HepG2 (cell line): ENCODE measurements around the gene SLCO2B1. TPM values are rescaled to one million over a fixed set of nuclear protein-coding genes. Genes with fewer than 3 reads are reported as not detected.

Experiments
- ATF6 ChIP-seq: sonication (generic); formaldehyde crosslinking; conservative IDR thresholded peaks from 2 replicates; pipeline ENCODE4 v1.4.0; 2020; ENCODE audit warnings: missing genetic modification reagents
- FOXO1 ChIP-seq: sonication (generic); formaldehyde crosslinking; IDR thresholded peaks from 2 replicates; pipeline ENCODE4 v1.4.0; 2020; ENCODE audit warnings: missing genetic modification reagents
- HMG20B ChIP-seq: conservative IDR thresholded peaks from 2 replicates; pipeline ENCODE4 v1.6.1; 2016; ENCODE audit warnings: missing genetic modification reagents, missing compliant biosample characterization
- MLXIP ChIP-seq: sonication (generic); formaldehyde crosslinking; IDR thresholded peaks from 2 replicates; pipeline ENCODE4 v1.9.0; 2021; ENCODE audit warnings: missing genetic modification reagents, borderline replicate concordance
- MYC ChIP-seq: sonication (generic); formaldehyde crosslinking; IDR thresholded peaks from 2 replicates; pipeline ENCODE4 v1.9.0; 2021; ENCODE audit warnings: missing genetic modification reagents, borderline replicate concordance
- PBX2 ChIP-seq: IDR thresholded peaks from 2 replicates; pipeline ENCODE4 v1.6.1; 2016; ENCODE audit warnings: control low read depth
- PRPF4 ChIP-seq: fragments of 200-400 bp; formaldehyde crosslinking; IDR thresholded peaks from 2 replicates; pipeline ENCODE4 v1.6.1; 2016; ENCODE audit warnings: low read length, low read depth; ENCODE audit not compliant: poor library complexity, severe bottlenecking
- RARA ChIP-seq: IDR thresholded peaks from 2 replicates; pipeline ENCODE4 v1.6.1; 2016; ENCODE audit warnings: missing genetic modification reagents, missing compliant biosample characterization
- RFXAP ChIP-seq: sonication (generic); formaldehyde crosslinking; IDR thresholded peaks from 2 replicates; pipeline ENCODE4 v1.4.0; 2020; ENCODE audit warnings: missing genetic modification reagents, borderline replicate concordance
- SCMH1 ChIP-seq: sonication (generic); formaldehyde crosslinking; IDR thresholded peaks from 2 replicates; pipeline ENCODE4 v1.9.0; 2021; ENCODE audit warnings: missing genetic modification reagents, mild to moderate bottlenecking, borderline replicate concordance
- SUZ12 ChIP-seq: fragments of 150-350 bp; IDR thresholded peaks from 2 replicates; pipeline ENCODE4 v1.6.1; 2014; ENCODE audit warnings: low read depth, low read length
- TAF15 ChIP-seq: fragments of 200-400 bp; formaldehyde crosslinking; IDR thresholded peaks from one replicate; pipeline ENCODE4 v1.6.1; 2018; ENCODE audit warnings: mild to moderate bottlenecking, low read depth, low read length; ENCODE audit not compliant: poor library complexity, severe bottlenecking
- ZNF18 ChIP-seq: sonication (generic); formaldehyde crosslinking; IDR thresholded peaks from 2 replicates; pipeline ENCODE4 v1.8.0; 2022; ENCODE audit warnings: mild to moderate bottlenecking, missing genetic modification reagents; ENCODE audit not compliant: insufficient replicate concordance
- ZNF451 ChIP-seq: sonication (generic); formaldehyde crosslinking; IDR thresholded peaks from 2 replicates; pipeline ENCODE4 v1.5.0; 2020; ENCODE audit warnings: mild to moderate bottlenecking, missing genetic modification reagents
- ZNF563 ChIP-seq: sonication (generic); formaldehyde crosslinking; IDR thresholded peaks from 2 replicates; pipeline ENCODE4 v1.8.0; 2022; ENCODE audit warnings: mild to moderate bottlenecking, moderate library complexity, missing genetic modification reagents
- polyA plus RNA-seq, 8 experiments: library from polyadenylated mRNA; depleted of rRNA in 3 of 8; stranded (reverse) in 7 of 8; unstranded in 1 of 8; fragments of >200 nt; fragmentation: Illumina TruSeq in 4 of 8; extraction: Trizol in 4 of 8; gene quantifications; 2 replicates each; pipeline versions ENCODE4 v1.2.1 to v1.2.3, GENCODE V29; 2011 to 2016; ENCODE audit warnings: low read depth in 4 of 8, missing spikeins in 1 of 8, mixed read lengths in 1 of 8; ENCODE audit not compliant: insufficient read depth in 1 of 8
- total RNA-seq, 5 experiments: library from RNA; depleted of rRNA; stranded (reverse); fragments of >200 nt; fragmentation: Illumina TruSeq; extraction: Trizol; gene quantifications; 2 replicates each; pipeline ENCODE4 v1.2.3, GENCODE V29; 2016; ENCODE audit warnings: low read depth in 1 of 5
- TF ChIP-seq, protein P1 (sequence below), 2 experiments: sonication (generic) in 1 of 2; formaldehyde crosslinking in 1 of 2; IDR thresholded peaks; 2 replicates each; pipeline versions ENCODE4 v1.5.1 to v1.6.1; 2011 to 2020; ENCODE audit warnings: borderline replicate concordance in 1 of 2, low read depth in 1 of 2, low read length in 1 of 2, mild to moderate bottlenecking in 1 of 2, missing genetic modification reagents in 1 of 2, moderate library complexity in 1 of 2
- TF ChIP-seq, protein P2 (sequence below): IDR thresholded peaks from 2 replicates; pipeline ENCODE4 v1.6.1; 2016; ENCODE audit warnings: low read depth, control low read depth

Gene SLCO2B1
- total and polyA plus RNA-seq, 2 of the 13 experiments (the other 11 are each of a cell fraction or from before 2014, with no cell fraction given): 15.3 to 19.8 TPM

DNA sequence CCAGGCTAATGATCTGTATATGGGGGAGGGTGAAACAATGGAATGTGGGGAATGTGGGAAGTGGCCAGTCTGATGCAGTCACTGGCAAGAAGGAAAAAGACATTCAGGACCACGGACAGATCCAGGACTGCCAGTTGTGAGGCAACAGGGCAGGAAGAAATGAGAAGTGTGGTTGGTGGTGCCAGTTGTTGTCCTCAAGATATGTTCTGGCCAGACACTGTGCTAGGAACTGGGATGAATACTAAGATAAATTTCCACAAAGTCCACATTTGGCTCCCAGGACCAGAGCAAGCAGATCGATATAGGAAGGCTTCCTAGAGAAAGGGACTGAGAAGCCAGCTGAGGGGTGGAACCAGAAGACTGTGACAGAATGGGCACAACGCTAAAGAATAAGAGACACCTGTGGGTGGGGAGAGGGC lies 82.9 kb downstream of the SLCO2B1 start (continued):
- 0 out of 2 replicates have a peak, but pooled peaks have one; percentile 57 for TF ChIP-seq HMG20B (CRISPR knock-in tag)
- TF ChIP-seq, protein P1, sequence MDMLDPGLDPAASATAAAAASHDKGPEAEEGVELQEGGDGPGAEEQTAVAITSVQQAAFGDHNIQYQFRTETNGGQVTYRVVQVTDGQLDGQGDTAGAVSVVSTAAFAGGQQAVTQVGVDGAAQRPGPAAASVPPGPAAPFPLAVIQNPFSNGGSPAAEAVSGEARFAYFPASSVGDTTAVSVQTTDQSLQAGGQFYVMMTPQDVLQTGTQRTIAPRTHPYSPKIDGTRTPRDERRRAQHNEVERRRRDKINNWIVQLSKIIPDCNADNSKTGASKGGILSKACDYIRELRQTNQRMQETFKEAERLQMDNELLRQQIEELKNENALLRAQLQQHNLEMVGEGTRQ (IDR thresholded peaks at IDR 0.05; ENCODE audit: low read depth, low read length): no peak
- TF ChIP-seq, protein P1 (CRISPR knock-in tag; IDR thresholded peaks at IDR 0.05; ENCODE audit: borderline replicate concordance): no peak
- TF ChIP-seq ATF6 (CRISPR knock-in tag): 0 out of 2 replicates have a peak, but pooled peaks have one; percentile 63
- no peak for TF ChIP-seq TAF15
- TF ChIP-seq RFXAP (CRISPR knock-in tag): no peak
- TF ChIP-seq, protein P2, sequence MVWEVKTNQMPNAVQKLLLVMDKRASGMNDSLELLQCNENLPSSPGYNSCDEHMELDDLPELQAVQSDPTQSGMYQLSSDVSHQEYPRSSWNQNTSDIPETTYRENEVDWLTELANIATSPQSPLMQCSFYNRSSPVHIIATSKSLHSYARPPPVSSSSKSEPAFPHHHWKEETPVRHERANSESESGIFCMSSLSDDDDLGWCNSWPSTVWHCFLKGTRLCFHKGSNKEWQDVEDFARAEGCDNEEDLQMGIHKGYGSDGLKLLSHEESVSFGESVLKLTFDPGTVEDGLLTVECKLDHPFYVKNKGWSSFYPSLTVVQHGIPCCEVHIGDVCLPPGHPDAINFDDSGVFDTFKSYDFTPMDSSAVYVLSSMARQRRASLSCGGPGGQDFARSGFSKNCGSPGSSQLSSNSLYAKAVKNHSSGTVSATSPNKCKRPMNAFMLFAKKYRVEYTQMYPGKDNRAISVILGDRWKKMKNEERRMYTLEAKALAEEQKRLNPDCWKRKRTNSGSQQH (CRISPR knock-in tag): no peak
- TF ChIP-seq SUZ12: no peak
- no peak for TF ChIP-seq PBX2 (CRISPR knock-in tag)
- TF ChIP-seq MYC (CRISPR knock-in tag): no peak
- TF ChIP-seq SCMH1 (CRISPR knock-in tag): no peak
- TF ChIP-seq ZNF451: 0 out of 2 replicates have a peak, but pooled peaks have one; percentile 33
- peak; percentile 50 for TF ChIP-seq RARA
- no peak for TF ChIP-seq PRPF4
- 0 out of 2 replicates have a peak, but pooled peaks have one; percentile 67 for TF ChIP-seq MLXIP (CRISPR knock-in tag)
- TF ChIP-seq ZNF18 (CRISPR knock-in tag): no peak
- TF ChIP-seq ZNF563 (CRISPR knock-in tag): peak; percentile 43; the same call in 1 of the 2 replicates
- TF ChIP-seq FOXO1 (CRISPR knock-in tag): peak; percentile 35; the same call in 1 of the 2 replicates
